Stimulated activated CD4-positive, alpha-beta T cell treated with anti-CD3 and anti-CD28 coated beads, TNF-alpha, amount 100 ng/mL, for 4 hours (primary cell): Measurements from ENCODE around the gene NABP1.
A peak's percentile ranks its signal among the peaks of the same experiment; 100 is the strongest.

Source experiments
- DNase-seq, 3 experiments: peaks; one replicate each; pipeline ENCODE4 v3.0.0-alpha.2; 2020; ENCODE audit warnings: low read depth in 3 of 3

The NABP1 gene

GRCh38 chr2:191680639-191681038 lies 2.7 kb downstream of the NABP1 start:
- no peak for DNase-seq

- DNase-seq: no peak
Measured at GRCh38 chr2:191682126-191682525, 4.2 kb downstream of the NABP1 start.

GRCh38 chr2:191686066-191686465 lies 8.1 kb downstream of the NABP1 start:
- no peak for DNase-seq

GRCh38 chr2:191686729-191687128 lies 8.8 kb downstream of the NABP1 start:
- no peak for DNase-seq

- no peak for DNase-seq
Measured at GRCh38 chr2:191687867-191688266, 9.9 kb downstream of the NABP1 start.

- no peak for DNase-seq
Measured at GRCh38 chr2:191688934-191689695, 11.2 kb downstream of the NABP1 start.

GRCh38 chr2:191690327-191690726 lies 12.4 kb downstream of the NABP1 start:
- DNase-seq: no peak

GRCh38 chr2:191691016-191691735 lies 13.2 kb downstream of the NABP1 start:
- peak in 1 of 3 experiments; percentile 31 for DNase-seq

- no peak for DNase-seq
Measured at GRCh38 chr2:191691898-191692297, 14.0 kb downstream of the NABP1 start.

GRCh38 chr2:191692502-191693115 lies 14.7 kb downstream of the NABP1 start:
- no peak for DNase-seq

- DNase-seq: no peak
Measured at GRCh38 chr2:191693166-191693565, 15.2 kb downstream of the NABP1 start.

GRCh38 chr2:191693778-191694177 lies 15.8 kb downstream of the NABP1 start:
- no peak for DNase-seq

- DNase-seq: no peak
Measured at GRCh38 chr2:191696001-191696400, 18.1 kb downstream of the NABP1 start.

- no peak for DNase-seq
Measured at GRCh38 chr2:191696966-191697365, 19.0 kb downstream of the NABP1 start.

- DNase-seq: no peak
Measured at GRCh38 chr2:191697870-191698269, 19.9 kb downstream of the NABP1 start.

GRCh38 chr2:191699341-191699945 lies 21.5 kb downstream of the NABP1 start:
- DNase-seq: no peak

GRCh38 chr2:191701029-191701428 lies 23.1 kb downstream of the NABP1 start:
- DNase-seq: no peak

GRCh38 chr2:191701696-191702095 lies 23.8 kb downstream of the NABP1 start:
- DNase-seq: no peak

GRCh38 chr2:191703079-191703725 lies 25.3 kb downstream of the NABP1 start:
- DNase-seq: no peak

- no peak for DNase-seq
Measured at GRCh38 chr2:191705084-191705483, 27.1 kb downstream of the NABP1 start.

- no peak for DNase-seq
Measured at GRCh38 chr2:191705701-191706100, 27.8 kb downstream of the NABP1 start.

- no peak for DNase-seq
Measured at GRCh38 chr2:191706791-191707190, 28.9 kb downstream of the NABP1 start.
